GM19395 (cell line): Measurements from ENCODE around the gene NUDT22.

Source experiments
- ATAC-seq: cut with Tn5 transposase; IDR thresholded peaks from one replicate; pipeline ENCODE4 v1.9.1; 2021; ENCODE audit warnings: mild to moderate bottlenecking, moderate library complexity; ENCODE audit not compliant: unreplicated experiment

The NUDT22 gene

GRCh38 chr11:64206457-64207255 lies 19.4 kb upstream of the NUDT22 start, which contains the start of gene FERMT3:
TSS of gene FERMT3 (plus strand) at chr11:64206721. CDS start at chr11:64207365, 644 bp downstream.
- no peak for ATAC-seq

DNA sequence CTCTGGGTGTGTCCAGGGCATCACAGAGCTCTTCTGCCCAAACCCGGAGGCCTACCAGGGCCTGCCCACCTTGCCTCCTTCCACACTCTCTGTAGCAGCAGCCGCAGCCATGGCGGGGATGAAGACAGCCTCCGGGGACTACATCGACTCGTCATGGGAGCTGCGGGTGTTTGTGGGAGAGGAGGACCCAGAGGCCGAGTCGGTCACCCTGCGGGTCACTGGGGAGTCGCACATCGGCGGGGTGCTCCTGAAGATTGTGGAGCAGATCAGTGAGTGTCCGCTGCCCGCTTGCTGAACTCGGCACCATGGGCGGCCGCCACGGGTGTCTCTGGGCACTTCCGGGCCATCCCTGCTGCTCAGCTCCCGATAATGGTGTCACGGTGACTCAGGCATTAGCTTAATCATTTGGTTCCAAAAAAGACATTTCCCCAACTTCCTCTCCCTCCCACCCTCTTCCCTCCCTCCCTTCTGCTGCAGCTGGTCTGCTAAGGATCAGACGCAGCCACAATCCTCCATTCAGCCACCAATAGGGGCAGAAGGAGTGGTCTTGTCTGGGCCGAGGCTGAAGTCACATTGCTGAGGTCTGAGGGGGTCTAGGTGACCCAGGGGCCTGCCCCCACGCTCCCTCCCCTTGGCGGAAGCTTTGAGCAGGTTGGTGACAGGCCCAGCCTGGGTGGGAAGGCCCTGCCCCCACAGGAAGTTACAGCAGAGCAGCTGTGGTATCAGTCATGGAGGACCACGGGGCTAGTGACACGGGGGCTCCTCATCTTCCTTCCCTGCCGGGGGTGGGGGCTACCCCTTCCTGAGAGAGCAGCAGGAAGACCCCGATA lies 18.6 kb upstream of the NUDT22 start:
- ATAC-seq: peak; percentile 60

GRCh38 chr11:64208086-64208795 lies 17.8 kb upstream of the NUDT22 start:
- ATAC-seq: no peak

- ATAC-seq: no peak
Measured at GRCh38 chr11:64208796-64209562, 17.1 kb upstream of the NUDT22 start.

DNA sequence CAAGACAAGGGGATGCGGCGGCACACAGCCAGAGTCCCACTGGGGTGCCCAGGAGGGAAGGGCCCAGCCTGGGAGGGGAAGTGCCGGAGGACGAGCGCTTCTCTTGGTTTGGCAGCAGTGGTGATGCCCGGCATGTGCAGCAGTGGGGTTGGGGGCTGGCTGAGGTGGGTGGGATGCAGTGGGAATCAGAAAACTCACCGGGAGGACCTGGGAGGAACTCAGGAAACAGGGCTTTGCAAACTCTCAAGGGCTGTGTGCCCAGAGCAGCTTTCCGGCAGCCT lies 16.6 kb upstream of the NUDT22 start:
- no peak for ATAC-seq

- ATAC-seq: no peak
Measured at GRCh38 chr11:64210301-64211020, 15.6 kb upstream of the NUDT22 start.

- ATAC-seq: no peak
Measured at GRCh38 chr11:64211181-64211872, 14.7 kb upstream of the NUDT22 start.

- no peak for ATAC-seq
Measured at GRCh38 chr11:64216879-64217278, 9.2 kb upstream of the NUDT22 start.

DNA sequence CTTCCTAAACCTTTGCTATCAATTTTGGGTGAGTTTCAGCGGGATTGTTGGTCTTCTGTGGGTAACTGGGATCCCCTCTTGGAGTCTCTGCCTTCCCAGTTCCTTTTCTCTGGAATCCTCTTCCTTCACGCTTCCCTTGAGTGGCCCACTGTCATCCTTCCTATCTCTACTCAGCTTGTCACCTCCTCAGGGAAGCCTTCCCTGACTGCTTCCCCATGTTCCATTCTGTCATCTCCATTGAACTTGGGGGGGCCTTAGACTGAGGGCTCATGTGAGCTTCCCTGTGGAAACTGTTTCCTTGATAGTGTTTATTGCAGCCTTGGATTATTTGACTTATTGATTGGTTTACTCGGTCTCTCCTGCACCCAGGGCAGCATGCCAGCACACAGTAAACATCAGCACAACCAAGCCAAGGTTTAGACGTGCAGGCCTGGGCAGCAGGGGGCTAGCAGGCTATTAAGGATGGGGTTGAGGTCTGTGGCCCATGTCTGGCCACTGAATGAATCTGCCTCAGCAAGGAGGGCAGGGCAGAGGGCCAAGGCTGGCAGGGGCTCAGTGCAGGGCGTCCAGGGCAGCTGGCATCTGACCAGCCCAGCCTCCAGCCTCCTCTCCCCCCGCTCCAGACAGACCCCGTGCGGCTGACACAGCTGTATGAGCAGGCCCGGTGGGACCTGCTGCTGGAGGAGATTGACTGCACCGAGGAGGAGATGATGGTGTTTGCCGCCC lies 7.3 kb upstream of the NUDT22 start:
- no peak for ATAC-seq

DNA sequence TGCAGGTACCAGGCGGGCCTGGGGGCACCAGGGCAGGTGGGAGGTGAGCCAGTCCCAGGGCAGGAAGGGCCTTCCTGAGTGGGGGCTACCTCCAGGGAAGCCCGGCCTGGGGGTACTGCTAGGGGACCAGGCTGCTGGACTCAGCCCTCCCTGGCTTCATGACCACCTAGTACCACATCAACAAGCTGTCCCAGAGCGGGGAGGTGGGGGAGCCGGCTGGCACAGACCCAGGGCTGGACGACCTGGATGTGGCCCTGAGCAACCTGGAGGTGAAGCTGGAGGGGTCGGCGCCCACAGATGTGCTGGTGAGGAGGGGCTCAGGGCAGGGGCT lies 6.8 kb upstream of the NUDT22 start:
- no peak for ATAC-seq

DNA sequence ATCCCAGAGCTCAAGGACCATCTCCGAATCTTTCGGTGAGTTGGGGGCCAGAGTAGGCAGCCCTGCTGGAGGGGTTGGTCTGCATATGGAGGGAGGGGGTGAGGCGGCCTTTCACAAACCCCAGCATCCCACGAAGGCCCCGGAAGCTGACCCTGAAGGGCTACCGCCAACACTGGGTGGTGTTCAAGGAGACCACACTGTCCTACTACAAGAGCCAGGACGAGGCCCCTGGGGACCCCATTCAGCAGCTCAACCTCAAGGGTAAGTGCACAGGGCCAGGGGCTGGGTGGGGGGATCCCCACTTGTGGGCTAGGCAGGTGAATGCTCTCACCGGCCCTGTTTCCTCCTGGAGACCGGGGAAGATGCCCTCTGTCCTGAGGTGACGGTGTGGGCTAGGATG lies 6.3 kb upstream of the NUDT22 start:
- no peak for ATAC-seq

- no peak for ATAC-seq
Measured at GRCh38 chr11:64220271-64220670, 5.8 kb upstream of the NUDT22 start.

DNA sequence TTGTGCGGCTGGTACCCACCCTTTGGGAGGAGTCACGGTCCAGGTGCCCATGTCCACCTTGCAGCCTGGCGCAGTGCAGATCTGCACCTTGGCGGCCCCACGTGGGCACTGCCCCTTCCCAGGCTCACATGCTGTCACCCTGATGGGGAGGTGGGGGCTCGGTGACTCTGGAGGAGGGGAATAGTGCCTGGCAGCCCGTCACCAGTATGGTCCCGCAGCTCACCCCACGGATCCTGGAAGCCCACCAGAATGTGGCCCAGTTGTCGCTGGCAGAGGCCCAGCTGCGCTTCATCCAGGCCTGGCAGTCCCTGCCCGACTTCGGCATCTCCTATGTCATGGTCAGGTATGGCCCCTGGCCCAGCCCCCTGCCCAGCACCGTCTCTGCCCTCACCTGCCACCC lies 5.3 kb upstream of the NUDT22 start:
- no peak for ATAC-seq

- ATAC-seq: no peak
Measured at GRCh38 chr11:64222651-64223000, 3.4 kb upstream of the NUDT22 start.

DNA sequence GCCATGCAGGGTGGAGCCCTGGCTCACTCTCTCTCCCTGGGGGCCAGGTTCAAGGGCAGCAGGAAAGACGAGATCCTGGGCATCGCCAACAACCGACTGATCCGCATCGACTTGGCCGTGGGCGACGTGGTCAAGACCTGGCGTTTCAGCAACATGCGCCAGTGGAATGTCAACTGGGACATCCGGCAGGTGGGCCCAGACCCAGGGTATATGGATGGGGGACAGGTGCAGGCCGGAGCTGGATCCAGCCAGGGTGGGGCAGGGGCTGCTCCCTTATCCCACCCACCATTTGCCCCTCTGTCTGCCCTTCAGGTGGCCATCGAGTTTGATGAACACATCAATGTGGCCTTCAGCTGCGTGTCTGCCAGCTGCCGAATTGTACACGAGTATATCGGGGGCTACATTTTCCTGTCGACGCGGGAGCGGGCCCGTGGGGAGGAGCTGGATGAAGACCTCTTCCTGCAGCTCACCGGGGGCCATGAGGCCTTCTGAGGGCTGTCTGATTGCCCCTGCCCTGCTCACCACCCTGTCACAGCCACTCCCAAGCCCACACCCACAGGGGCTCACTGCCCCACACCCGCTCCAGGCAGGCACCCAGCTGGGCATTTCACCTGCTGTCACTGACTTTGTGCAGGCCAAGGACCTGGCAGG lies 2.9 kb upstream of the NUDT22 start:
- ATAC-seq: no peak

GRCh38 chr11:64224151-64224890 lies 1.8 kb upstream of the NUDT22 start:
- ATAC-seq: no peak

DNA sequence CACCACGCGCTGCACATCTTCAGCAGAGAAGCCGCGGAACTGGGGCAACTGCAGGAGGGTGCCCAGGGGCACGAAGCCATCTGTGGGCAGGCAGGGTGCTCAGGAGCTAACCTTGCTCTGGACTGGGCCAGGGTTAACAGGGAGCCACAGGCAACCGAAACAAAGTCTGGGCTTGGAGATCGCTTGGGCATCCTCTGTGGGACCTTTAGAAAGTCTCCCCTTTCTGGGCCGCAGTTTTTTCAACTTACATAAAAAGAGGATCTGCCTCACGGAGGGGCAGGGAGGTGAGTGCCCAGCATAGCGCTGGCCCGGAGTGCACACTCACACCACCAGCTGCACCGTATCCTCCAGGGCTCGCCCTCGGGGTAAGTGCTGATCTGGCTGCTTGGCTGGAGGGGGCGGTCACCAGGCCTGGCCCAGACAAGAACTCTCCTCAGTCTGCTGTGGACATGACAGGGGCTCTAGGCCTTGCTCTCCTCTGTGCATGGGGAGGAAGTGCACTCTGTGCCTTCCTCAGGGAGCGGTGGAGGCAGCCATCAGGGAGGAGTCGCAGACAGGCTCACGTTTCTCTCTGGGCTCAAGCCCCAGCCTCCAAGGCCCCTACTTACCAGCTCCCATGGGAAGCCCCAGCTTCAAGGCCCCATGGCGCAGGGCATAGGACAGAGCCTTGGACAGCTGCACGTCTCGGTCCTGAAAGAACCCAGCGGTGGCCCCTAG lies 1.0 kb upstream of the NUDT22 start:
- ATAC-seq: no peak
